ENCODE results near the gene MEI4. TPM values are rescaled to one million over a fixed set of nuclear protein-coding genes. Genes with fewer than 3 reads are reported as not detected.

Gene MEI4, protein sequence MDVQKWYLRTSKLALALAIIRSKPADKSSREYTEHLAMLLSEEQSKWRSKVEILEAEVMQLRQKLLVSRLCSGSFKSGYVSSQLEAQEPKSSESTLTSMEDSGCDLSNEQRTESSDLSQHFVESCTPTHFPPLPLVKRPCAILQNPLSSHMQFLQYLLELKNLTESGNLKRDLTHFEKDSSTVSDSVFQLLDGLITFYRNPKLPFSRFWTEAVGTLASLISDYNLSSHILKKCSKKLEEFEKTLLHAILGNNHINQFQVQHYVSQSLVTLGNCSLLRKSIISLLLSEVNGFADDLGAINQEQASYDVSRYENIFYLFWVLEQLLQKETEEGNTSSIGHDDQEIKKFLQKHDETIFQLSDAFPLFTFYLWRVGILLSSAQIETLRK
- not detected for total RNA-seq

- no peak within 1 kb of the TSS for H3K27ac ChIP-seq
- peaks cover 0 to 5% (median 0%) of the 10 kb centered on the region in 3 donors for H3K9me3 ChIP-seq
- DNase-seq = no peak
- TF ChIP-seq POLR2A (IDR thresholded peaks at IDR 0.05) = no peak
- TF ChIP-seq CTCF (IDR thresholded peaks at IDR 0.05) = no peak
- 46 to 54% methylated on average over 2 of the region's 2 CpGs for WGBS, 2 donors
- no peaks in the 10 kb centered on the region for H3K27me3 ChIP-seq
- no peaks in the 10 kb centered on the region for H3K4me1 ChIP-seq
- no peak within 1 kb of the TSS for H3K4me3 ChIP-seq
- no peaks in the 10 kb centered on the region for H3K36me3 ChIP-seq
- intact Hi-C loops (cut with DNase I) = no loop called here
These were observed at the start of gene MEI4 for GRCh38 chr6:77652739-77653138. Gene MEI4 (plus strand): TSS chr6:77653039. CDS start chr6:77690672, 37,633 bp downstream.

- no peak for DNase-seq
- 36 to 50% methylated on average over 3 to 4 of the region's 4 CpGs for WGBS, 2 donors
- TF ChIP-seq POLR2A (IDR thresholded peaks at IDR 0.05) (no peak), CTCF (IDR thresholded peaks at IDR 0.05) (no peak)
- no peaks in the 10 kb centered on the region for H3K4me1 ChIP-seq
- intact Hi-C loops (cut with DNase I) = no loop called here
- no peak overlapping the region for H3K27ac ChIP-seq
- no peak overlapping the region for H3K4me3 ChIP-seq
- H3K9me3 ChIP-seq = no peaks in the 10 kb centered on the region
- H3K27me3 ChIP-seq = no peaks in the 10 kb centered on the region
- no peaks in the 10 kb centered on the region for H3K36me3 ChIP-seq
These were observed 48.4 kb upstream of the MEI4 start for GRCh38 chr6:77604476-77604875.

- Histone ChIP-seq H3K36me3 (no peaks in the 10 kb centered on the region), H3K4me3 (no peak overlapping the region), H3K4me1 (no peaks in the 10 kb centered on the region), H3K27ac (no peak overlapping the region), H3K27me3 (no peaks in the 10 kb centered on the region), H3K9me3 (no peaks in the 10 kb centered on the region)
- 66 to 82% methylated on average over 4 to 5 of the region's 5 CpGs for WGBS, 2 donors
- intact Hi-C loops (cut with DNase I) = no loop called here
- TF ChIP-seq POLR2A (IDR thresholded peaks at IDR 0.05) = no peak
- no peak for TF ChIP-seq CTCF (IDR thresholded peaks at IDR 0.05)
- DNase-seq = no peak
These were observed 45.8 kb upstream of the MEI4 start for GRCh38 chr6:77607004-77607403.

DNA sequence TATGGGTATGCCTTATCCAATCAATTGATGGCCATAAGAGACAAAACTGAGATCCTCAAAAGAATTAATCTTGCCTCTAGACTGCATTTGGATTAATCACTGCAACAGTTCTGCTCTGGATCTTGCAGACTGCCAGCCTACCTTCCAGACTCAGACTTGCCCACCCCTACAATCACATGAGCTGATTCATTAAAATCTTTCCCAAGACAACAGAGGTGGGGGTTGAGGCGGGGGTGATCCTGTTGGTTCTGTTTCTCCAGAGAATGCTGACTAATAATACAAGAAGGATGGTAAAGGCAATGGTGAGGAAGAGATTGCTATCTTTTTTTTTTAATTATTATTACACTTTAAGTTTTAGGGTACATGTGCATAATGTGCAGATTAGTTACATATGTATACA lies 43.7 kb upstream of the MEI4 start:
- Histone ChIP-seq H3K9me3 (no peaks in the 10 kb centered on the region), H3K4me3 (no peak overlapping the region), H3K36me3 (no peaks in the 10 kb centered on the region), H3K27me3 (no peaks in the 10 kb centered on the region), H3K27ac (no peak overlapping the region), H3K4me1 (no peaks in the 10 kb centered on the region)
- DNase-seq = no peak
- intact Hi-C loops (cut with DNase I) = no loop called here
- TF ChIP-seq POLR2A (IDR thresholded peaks at IDR 0.05) (no peak), CTCF (IDR thresholded peaks at IDR 0.05) (no peak)
- 54 to 64% methylated on average over 1 of the region's 1 CpG for WGBS, 2 donors

DNA sequence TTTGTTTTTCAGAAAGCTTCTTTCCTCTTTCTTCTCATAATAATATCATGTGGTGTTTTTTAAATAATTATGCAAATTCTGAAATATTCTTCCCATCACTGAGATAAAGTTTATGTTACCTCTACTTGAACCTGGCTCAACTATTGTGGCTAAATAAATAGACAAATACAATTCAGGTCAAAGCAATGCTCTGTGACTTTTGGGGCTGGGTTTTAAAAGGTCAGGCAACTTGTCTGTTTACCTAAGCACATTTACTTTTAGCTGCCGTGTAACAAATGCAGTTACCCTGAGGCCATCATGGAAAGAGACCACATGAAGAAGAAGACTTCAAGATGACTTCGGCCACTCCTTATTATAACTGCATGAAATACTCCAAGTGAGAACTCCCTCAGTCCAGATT lies 33.7 kb upstream of the MEI4 start:
- WGBS, 2 donors = 46 to 57% methylated on average over 2 of the region's 2 CpGs
- peaks cover 0 to 3% (median 0%) of the 10 kb centered on the region in 3 donors for H3K9me3 ChIP-seq

More for the DNA sequence above, 33.7 kb upstream of the MEI4 start:
- Histone ChIP-seq H3K4me1 (no peaks in the 10 kb centered on the region), H3K27ac (no peak overlapping the region), H3K36me3 (no peaks in the 10 kb centered on the region), H3K4me3 (no peak overlapping the region), H3K27me3 (no peaks in the 10 kb centered on the region)
- no peak for DNase-seq
- intact Hi-C loops (cut with DNase I) = no loop called here
- no peak for TF ChIP-seq POLR2A (IDR thresholded peaks at IDR 0.05)
- TF ChIP-seq CTCF (IDR thresholded peaks at IDR 0.05) = no peak

Measured in esophagus squamous epithelium (tissue), 5 donors.